Transverse colon (tissue), 4 donors: ENCODE data around the gene FANCD2.

Experiments used
- CTCF ChIP-seq, 5 experiments: fragments of 200-600 bp in 3 of 5; fragments of 450-650 bp in 2 of 5; sonication (generic) in 3 of 5; IDR thresholded peaks; 1 replicate in 2 of 5; 2 replicates in 3 of 5; pipeline ENCODE4 v1.5.1; 2016 to 2017; ENCODE audit warnings: antibody characterized with exemption in 5 of 5, inconsistent platforms in 3 of 5, mild to moderate bottlenecking in 2 of 5, moderate library complexity in 1 of 5
- EP300 ChIP-seq: sonication (generic); formaldehyde crosslinking; IDR thresholded peaks from one replicate; pipeline ENCODE4 v1.6.1; 2017; ENCODE audit warnings: antibody characterized with exemption, low read depth
- POLR2A ChIP-seq: fragments of 450-650 bp; IDR thresholded peaks from one replicate; pipeline ENCODE4 v1.6.1; 2016; ENCODE audit warnings: antibody characterized with exemption, mild to moderate bottlenecking, moderate library complexity
- POLR2AphosphoS5 ChIP-seq, 3 donors: sonication (generic); formaldehyde crosslinking; IDR thresholded peaks; one replicate each; pipeline ENCODE4 v1.6.1; 2016; ENCODE audit warnings: antibody characterized with exemption in 3 of 3

- TF ChIP-seq POLR2A (no peak), CTCF (IDR thresholded peaks at IDR 0.05) (no peak), POLR2AphosphoS5 (IDR thresholded peaks at IDR 0.05) (no peak), EP300 (no peak)
These were observed 14.6 kb upstream of the FANCD2 start for GRCh38 chr3:10011631-10012030.
